GM19025 (cell line): ENCODE measurements around the gene NRAP.

Experiments
- ATAC-seq: cut with Tn5 transposase; IDR thresholded peaks from one replicate; pipeline ENCODE4 v1.9.1; 2021; ENCODE audit warnings: mild to moderate bottlenecking, low read depth, moderate library complexity; ENCODE audit not compliant: unreplicated experiment

NRAP gene

GRCh38 chr10:113563306-113564088, 100.3 kb downstream of the NRAP start:
- peak; percentile 96 for ATAC-seq

- ATAC-seq, result no peak
Observed at GRCh38 chr10:113562704-113563103, 101.1 kb downstream of the NRAP start.

- ATAC-seq, result no peak
Observed at GRCh38 chr10:113562069-113562468, 101.8 kb downstream of the NRAP start.

GRCh38 chr10:113561214-113561613, 102.6 kb downstream of the NRAP start:
- ATAC-seq, result no peak

GRCh38 chr10:113560071-113560470, 103.8 kb downstream of the NRAP start:
- ATAC-seq, result no peak

GRCh38 chr10:113557903-113558321, 105.9 kb downstream of the NRAP start:
- no peak for ATAC-seq

- ATAC-seq, result no peak
Observed at GRCh38 chr10:113557424-113557862, 106.4 kb downstream of the NRAP start.

GRCh38 chr10:113555751-113556150, 108.1 kb downstream of the NRAP start:
- ATAC-seq, result no peak

- ATAC-seq, result no peak
Observed at GRCh38 chr10:113555245-113555644, 108.6 kb downstream of the NRAP start.

GRCh38 chr10:113554214-113554613, 109.6 kb downstream of the NRAP start:
- no peak for ATAC-seq

GRCh38 chr10:113553149-113553548, 110.7 kb downstream of the NRAP start:
- ATAC-seq, result no peak

- no peak for ATAC-seq
Observed at GRCh38 chr10:113552701-113553100, 111.1 kb downstream of the NRAP start, which contains the start of gene HABP2. Gene HABP2, plus strand, starts transcription at chr10:113553053. Its CDS starts 69 bp downstream, at chr10:113553122.

- no peak for ATAC-seq
Observed at GRCh38 chr10:113552014-113552413, 111.8 kb downstream of the NRAP start.

GRCh38 chr10:113550365-113550764, 113.5 kb downstream of the NRAP start:
- ATAC-seq, result no peak

GRCh38 chr10:113549856-113550255, 114.0 kb downstream of the NRAP start:
- no peak for ATAC-seq

- no peak for ATAC-seq
Observed at GRCh38 chr10:113547426-113547825, 116.4 kb downstream of the NRAP start.

GRCh38 chr10:113544392-113544791, 119.4 kb downstream of the NRAP start:
- no peak for ATAC-seq

GRCh38 chr10:113543107-113543955, 120.5 kb downstream of the NRAP start:
- ATAC-seq, result no peak

- ATAC-seq, result no peak
Observed at GRCh38 chr10:113541549-113541927, 122.3 kb downstream of the NRAP start.

GRCh38 chr10:113540845-113541548, 122.8 kb downstream of the NRAP start:
- ATAC-seq, result no peak

- ATAC-seq, result no peak
Observed at GRCh38 chr10:113539789-113540188, 124.1 kb downstream of the NRAP start.
